ENCODE measurements around the gene TNF.

DNA sequence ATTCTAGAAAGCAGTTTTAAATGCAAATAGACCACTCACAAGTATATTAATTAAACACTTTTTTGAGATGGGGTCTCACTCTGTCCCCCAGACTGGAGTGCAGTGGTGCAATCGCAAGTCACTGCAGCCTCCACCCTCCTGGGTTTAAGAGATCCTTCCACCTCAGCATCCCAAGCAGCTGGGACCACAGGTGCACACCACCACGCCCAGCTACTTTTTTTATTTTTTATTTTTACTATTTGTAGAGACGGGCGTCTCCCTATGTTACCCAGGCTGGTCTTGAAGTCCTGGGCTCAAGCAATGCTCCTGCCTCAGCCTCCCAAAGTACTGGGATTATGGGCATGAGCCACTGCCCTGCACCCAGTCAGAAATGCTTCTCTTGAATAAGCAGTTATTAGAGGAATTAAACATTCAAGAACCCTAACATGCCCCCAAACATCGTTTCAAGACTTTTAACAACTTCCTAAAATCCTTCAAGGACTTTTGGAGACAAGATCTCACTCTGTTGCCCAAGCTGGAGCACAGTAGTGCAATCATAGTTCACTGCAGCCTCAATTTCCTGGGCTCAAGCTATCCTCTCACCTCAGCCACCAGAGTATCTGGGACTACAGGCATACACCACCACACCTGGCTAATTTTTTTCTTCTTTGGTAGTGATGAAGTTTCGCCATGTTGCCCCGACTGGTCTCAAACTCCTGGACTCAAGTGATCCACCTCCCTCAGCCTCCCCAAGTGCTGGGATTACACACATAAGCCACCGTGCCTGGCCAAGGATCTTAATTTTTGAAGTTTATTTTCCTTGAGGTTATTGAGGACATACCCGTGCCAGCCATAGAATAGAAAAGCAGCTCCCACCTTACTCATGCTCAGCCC lies 43.4 kb upstream of the TNF start:
- TF ChIP-seq, protein P1, sequence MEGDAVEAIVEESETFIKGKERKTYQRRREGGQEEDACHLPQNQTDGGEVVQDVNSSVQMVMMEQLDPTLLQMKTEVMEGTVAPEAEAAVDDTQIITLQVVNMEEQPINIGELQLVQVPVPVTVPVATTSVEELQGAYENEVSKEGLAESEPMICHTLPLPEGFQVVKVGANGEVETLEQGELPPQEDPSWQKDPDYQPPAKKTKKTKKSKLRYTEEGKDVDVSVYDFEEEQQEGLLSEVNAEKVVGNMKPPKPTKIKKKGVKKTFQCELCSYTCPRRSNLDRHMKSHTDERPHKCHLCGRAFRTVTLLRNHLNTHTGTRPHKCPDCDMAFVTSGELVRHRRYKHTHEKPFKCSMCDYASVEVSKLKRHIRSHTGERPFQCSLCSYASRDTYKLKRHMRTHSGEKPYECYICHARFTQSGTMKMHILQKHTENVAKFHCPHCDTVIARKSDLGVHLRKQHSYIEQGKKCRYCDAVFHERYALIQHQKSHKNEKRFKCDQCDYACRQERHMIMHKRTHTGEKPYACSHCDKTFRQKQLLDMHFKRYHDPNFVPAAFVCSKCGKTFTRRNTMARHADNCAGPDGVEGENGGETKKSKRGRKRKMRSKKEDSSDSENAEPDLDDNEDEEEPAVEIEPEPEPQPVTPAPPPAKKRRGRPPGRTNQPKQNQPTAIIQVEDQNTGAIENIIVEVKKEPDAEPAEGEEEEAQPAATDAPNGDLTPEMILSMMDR (IDR thresholded peaks at IDR 0.05): no peak
- TF ChIP-seq EP300 (IDR thresholded peaks at IDR 0.05): no peak

Data from tibial nerve (tissue), 4 donors.